AG10803 (cell line): ENCODE measurements around the gene MRGPRF.

Experiments used
- DNase-seq: peaks from one replicate; pipeline ENCODE4 v3.0.0; 2010; ENCODE audit warnings: low read depth
- H3K4me3 ChIP-seq: 2 replicates; pipeline ENCODE4 v1.5.1; 2011; ENCODE audit warnings: mild to moderate bottlenecking, low read length, control low read depth
- CTCF ChIP-seq: conservative IDR thresholded peaks from 2 replicates; pipeline ENCODE4 v1.5.1; 2011; ENCODE audit warnings: mild to moderate bottlenecking, low read length, control low read depth, inconsistent platforms

MRGPRF gene

GRCh38 chr11:69039501-69039900 is 26.5 kb upstream of the MRGPRF start:
- no peak for TF ChIP-seq CTCF
- no peak overlapping the region for H3K4me3 ChIP-seq
- DNase-seq, result peak; percentile 71

GRCh38 chr11:69037544-69037943 is 24.5 kb upstream of the MRGPRF start:
- no peak for DNase-seq
- TF ChIP-seq CTCF, result no peak
- no peak overlapping the region for H3K4me3 ChIP-seq

GRCh38 chr11:69037074-69037473 is 24.0 kb upstream of the MRGPRF start:
- H3K4me3 ChIP-seq, result no peak overlapping the region
- TF ChIP-seq CTCF, result no peak
- no peak for DNase-seq

- TF ChIP-seq CTCF, result no peak
- no peak overlapping the region for H3K4me3 ChIP-seq
- peak; percentile 64 for DNase-seq
Observed at GRCh38 chr11:69035946-69036340, 22.9 kb upstream of the MRGPRF start.

GRCh38 chr11:69035150-69035945 is 22.3 kb upstream of the MRGPRF start:
- TF ChIP-seq CTCF, result no peak
- no peak for DNase-seq
- no peak overlapping the region for H3K4me3 ChIP-seq

- no peak for TF ChIP-seq CTCF
- no peak overlapping the region for H3K4me3 ChIP-seq
- DNase-seq, result no peak
Observed at GRCh38 chr11:69034123-69034867, 21.2 kb upstream of the MRGPRF start.

- DNase-seq, result no peak
- no peak for TF ChIP-seq CTCF
Observed at GRCh38 chr11:69033431-69033830, 20.4 kb upstream of the MRGPRF start.

More at GRCh38 chr11:69033431-69033830, 20.4 kb upstream of the MRGPRF start:
- no peak overlapping the region for H3K4me3 ChIP-seq
